Umbilical cord (tissue), 2 donors: Measurements from ENCODE around the gene AMPD1. TPM values are rescaled to one million over a fixed set of nuclear protein-coding genes. Genes with fewer than 3 reads are reported as not detected.

Experiments used
- DNase-seq: peaks from one replicate; pipeline ENCODE4 v3.0.0-alpha.2; 2015; ENCODE audit warnings: low spot score
- total RNA-seq: library from RNA; depleted of rRNA; stranded (reverse); fragments of >200 nt; gene quantifications from one replicate; pipeline ENCODE4 v1.2.3, GENCODE V29; 2014; ENCODE audit warnings: low replicate concordance; ENCODE audit not compliant: insufficient read depth

The AMPD1 gene
- total RNA-seq, 1 donor from 2014 or later = not detected

DNA sequence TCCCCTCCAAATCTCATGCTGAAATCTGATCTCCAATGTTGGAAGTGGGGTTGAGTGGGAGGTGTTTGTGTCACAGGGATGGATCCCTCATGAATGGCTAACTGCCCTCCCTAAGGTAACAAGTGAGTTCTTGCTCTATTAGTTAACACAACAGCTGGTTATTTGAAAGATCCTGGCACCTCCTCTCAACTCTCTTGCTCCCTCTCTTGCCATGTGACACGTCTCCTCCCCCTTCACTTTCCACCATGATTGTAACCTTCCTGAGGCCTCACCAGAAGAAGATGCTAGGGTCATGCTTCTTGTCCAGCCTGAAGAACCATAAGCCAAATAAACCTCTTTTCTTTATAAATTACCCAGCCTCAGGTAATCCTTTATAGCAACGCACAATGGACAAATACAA lies 54.0 kb downstream of the AMPD1 start:
- DNase-seq = no peak

GRCh38 chr1:114638910-114639309 lies 56.4 kb downstream of the AMPD1 start:
- no peak for DNase-seq

- DNase-seq = no peak
Measured at GRCh38 chr1:114632427-114632826, 62.9 kb downstream of the AMPD1 start.

DNA sequence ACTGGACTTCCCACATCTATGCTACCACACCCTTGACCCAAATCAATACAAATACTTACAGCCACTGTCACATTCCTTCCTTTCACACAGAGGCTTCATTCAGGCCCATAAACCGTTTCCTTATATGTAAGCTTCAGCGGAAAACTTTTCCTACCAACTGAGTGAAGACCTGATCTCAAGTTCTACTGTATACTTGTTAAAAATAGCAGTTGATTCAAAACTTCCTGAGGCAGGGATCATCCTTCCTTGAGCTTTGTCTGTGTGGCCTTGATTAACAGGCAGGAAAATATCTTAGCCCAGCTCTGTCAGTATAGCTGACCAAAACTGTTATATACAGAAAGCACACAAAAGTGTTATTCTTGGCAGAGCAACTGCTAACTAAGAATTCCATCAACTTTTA lies 68.2 kb downstream of the AMPD1 start:
- DNase-seq = no peak

DNA sequence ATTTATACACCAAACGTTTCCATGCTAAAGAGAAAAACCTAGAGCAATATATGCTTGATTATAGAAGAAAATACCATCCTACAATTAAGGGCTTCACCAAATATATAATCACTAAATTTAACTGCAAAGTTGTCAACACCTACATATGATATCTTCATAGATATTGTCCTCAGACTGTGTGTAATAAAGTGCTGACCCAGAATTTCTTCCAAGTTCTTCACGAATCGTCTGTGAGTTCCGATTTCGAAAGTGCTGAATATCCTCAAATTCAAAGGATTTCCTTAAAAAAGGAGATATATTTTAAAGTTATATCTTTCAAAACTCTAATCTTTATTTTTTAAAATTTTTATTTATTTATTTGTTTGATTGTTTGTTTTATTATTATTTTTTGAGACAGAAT lies 72.0 kb downstream of the AMPD1 start:
- no peak for DNase-seq

Other genes starting within 250 kb of the AMPD1 start
- gene TRIM33, start 184.3 kb downstream of the AMPD1 start, total RNA-seq = 41.9 TPM
- 32.5 TPM for gene BCAS2, start 113.9 kb downstream of the AMPD1 start, total RNA-seq
- 10.8 TPM for gene DENND2C, start 25.5 kb downstream of the AMPD1 start, total RNA-seq
- gene NRAS, start 21.2 kb upstream of the AMPD1 start, total RNA-seq = 32.7 TPM
- 468 TPM for gene CSDE1, start 62.4 kb upstream of the AMPD1 start, total RNA-seq
- gene SIKE1, start 85.1 kb upstream of the AMPD1 start, total RNA-seq = 163 TPM
- 2.4 TPM for gene SYCP1, start 159.3 kb upstream of the AMPD1 start, total RNA-seq